Cerebellar cortex (tissue), 1 donor: ENCODE measurements around the gene FOXI1.

ENCODE experiments used
- DNase-seq: peaks from one replicate; pipeline ENCODE4 v3.0.0-alpha.2; 2015; ENCODE audit warnings: low spot score

The FOXI1 gene

DNA sequence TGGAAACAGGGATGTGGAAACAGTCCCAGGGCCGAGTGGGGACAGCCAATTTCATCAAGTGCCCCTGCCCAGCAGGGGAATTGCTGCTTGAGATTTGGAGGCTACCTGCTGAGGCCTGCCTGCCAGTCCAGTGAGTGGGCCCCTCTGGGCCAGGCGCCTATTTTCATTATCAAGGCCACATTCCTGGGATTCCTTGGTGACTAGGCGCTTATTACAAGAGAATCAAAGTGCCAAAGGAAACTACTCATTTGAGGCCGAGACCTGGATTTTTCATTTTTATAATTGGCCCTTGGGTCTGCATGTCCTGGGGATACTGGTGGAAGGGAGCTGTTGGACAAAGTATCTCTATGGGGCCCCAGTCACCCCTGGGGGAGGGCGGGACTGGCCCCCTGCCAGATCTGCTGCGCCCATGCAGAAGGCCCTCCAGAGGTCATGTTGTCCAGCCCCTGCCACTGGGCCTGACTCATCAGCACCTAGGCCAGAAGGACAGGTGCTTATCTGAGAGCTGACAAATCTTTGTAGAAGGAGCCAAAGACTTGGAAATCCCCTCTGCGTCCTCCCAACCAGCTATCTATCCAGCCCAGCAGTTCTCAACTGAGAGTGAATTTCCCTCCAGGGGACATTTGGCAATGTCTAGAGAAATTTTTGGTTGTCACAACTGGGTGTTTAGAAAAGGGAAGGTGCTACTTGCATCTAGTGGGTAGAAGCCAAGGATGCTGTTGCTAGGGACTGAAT lies 45.6 kb downstream of the FOXI1 start:
- no peak for DNase-seq

DNA sequence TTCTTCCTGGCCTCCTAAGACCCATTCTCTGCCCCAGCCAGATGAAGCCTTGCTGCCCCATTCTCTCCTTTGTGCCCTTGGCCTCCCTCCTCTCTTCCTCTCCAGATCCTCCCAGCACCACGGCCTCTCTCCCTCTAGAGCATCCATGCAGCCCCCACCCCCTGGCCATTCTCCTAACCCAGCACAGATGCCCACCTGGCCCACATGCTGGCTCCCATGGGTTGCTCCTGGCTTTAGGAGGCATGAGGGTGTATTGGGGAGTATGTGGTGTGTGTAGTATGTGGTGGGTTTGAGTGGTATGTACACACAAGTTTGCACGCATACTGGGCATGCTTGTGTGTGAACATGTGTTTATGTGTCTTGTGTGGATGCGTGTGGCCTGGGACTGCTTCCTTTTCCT lies 47.1 kb downstream of the FOXI1 start:
- no peak for DNase-seq

DNA sequence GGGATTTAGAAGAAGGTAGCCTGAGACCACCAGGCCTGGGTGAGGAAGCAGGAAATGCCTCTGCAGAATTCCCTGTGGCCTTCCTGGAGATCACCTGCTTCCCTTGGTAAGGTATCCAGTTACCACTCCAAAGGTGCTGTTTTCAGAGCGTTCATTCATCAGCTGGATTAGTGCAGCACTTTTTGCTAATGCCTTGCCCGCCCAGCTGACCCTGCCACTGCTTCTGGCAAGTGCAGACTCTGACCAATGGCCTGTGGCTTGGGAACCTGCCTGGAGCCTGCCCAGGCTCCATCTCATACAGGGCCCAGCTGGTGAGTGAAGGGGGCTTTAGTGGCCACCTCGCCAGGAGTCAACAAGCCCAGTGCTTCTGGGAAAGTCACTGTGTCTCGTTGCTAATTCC lies 48.6 kb downstream of the FOXI1 start:
- no peak for DNase-seq

DNA sequence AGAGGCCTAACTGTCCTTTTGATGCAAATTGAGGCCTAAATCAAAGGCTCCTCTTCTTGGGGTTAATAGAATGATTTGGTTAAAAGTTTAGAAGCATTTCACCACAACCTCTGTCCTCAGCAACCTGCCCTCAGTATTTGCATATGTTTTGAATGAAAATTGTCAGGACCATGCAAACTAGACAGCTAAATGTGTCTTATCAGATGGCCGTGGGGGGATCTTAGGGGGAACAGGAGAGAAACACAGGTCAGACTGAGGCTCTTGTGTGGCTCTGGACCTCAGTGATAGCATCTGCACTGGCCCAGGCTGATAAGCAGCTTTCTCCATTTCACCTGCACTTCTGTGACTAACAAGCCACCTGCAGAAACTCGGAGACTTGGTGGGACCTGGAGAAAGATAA lies 49.0 kb downstream of the FOXI1 start:
- DNase-seq = no peak

DNA sequence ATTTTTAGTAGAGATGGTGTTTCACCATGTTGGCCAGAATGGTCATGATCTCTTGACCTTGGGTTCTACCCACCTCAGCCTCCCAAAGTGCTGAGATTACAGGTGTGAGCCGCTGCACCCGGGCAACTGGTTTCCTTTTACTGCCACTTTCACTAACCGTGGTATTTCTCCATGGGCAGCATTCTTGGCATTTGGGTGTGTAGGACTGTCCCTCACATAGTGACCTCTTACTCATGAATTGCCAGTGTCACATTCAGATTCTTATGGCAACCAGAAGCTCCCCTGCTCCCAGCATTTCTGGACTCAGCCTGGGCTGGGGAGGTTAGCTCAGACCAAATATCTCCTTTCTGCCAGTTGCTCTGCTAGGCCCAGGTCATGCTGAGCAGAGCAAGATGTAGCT lies 50.1 kb downstream of the FOXI1 start:
- no peak for DNase-seq

DNA sequence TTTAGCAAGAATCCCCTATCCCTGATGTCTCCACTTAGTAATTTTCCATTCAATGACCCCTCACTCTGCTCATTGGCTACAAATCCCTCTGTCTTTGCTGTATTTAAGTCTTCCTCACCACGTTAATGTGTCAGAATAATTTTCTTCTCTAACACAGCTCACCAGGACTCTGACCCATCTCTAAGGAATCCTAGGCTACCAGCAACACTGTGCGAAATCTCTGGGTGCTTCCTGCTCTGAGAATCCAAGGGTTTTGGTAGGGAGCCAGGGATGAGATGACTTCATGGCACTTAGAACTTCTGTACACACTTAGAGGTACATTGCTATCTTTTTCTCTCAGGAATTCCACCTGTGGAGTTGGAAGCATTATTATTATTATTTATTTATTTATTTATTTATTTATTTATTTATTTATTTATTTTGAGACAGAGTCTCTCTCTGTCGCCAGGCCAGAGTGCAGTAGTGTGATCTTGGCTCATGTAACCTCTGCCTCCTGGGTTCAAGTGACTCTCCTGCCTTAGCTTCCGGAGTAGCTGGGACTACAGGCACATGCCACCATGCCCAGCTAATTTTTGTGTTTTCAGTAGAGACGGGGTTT lies 53.5 kb downstream of the FOXI1 start:
- no peak for DNase-seq
